CD4-positive, alpha-beta T cell treated with Interleukin-6 at 100 ng/mL for 8 hours (primary cell): Measurements from ENCODE around the gene SYT14.
"Not testable (repeated sequence)": the region's sequence is repeated elsewhere in the genome, so short reads cannot be mapped to it uniquely, and the experiment has no call there.

Experiments used
- DNase-seq: peaks from one replicate; pipeline ENCODE4 v3.0.0-alpha.2; 2020; ENCODE audit warnings: mixed read lengths, low spot score

Gene SYT14

DNA sequence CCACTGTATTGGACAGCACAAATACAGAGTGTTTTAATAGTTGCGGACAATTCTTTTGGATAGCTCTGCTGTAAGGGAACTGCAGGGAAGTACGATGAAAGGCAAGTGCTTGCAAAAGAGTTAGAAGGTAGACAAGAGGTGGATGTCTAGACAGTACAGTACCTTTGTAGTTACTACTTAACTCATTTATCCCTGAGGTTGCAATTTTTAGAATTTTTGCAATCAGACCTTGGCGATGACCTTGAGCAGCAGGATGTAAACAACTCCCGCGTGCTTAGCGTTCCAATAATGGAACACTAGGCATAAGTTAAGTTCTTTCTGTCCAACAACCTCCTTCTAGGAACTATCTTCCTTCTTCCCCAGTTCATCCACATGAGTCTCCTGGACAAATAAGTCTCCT is 1.9 kb upstream of the SYT14 start:
- DNase-seq, result no peak

DNA sequence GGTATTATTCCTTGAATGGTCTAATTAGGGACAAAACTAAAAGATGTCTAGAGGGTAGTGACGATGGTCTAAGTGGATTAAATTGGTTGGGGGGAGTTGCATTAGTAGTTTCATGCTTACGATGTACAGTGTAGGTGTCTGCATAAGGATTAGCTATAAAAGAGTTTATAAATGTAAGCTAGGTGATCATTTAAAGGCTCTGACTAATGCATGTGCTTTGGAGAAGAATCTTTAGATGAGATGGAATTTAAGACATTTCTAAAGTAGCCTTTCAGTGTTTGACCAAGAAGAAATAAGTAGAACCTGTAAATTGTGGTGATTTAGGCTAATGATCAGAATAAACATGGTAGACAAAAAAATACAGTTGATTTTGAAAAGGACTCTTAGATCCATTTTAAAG is 7.4 kb downstream of the SYT14 start:
- no peak for DNase-seq

DNA sequence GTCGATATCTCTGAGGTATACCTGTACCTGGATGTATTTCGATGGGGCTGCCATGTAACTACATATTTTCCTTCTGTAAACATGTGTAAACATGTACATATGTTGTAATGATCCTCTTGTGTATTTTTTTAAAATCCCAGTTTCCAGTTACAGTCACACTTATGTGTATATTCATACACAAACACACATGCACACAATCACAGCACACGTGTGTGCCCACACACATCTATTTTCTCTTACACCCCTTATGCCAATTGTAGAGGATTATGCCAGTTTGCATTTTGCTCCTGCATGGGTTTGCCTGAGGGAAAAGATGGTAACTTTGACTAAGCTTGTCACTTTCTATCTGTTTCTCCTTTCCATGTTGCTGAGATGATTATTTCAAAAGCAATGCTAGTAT is 10.1 kb downstream of the SYT14 start:
- DNase-seq, result no peak

DNA sequence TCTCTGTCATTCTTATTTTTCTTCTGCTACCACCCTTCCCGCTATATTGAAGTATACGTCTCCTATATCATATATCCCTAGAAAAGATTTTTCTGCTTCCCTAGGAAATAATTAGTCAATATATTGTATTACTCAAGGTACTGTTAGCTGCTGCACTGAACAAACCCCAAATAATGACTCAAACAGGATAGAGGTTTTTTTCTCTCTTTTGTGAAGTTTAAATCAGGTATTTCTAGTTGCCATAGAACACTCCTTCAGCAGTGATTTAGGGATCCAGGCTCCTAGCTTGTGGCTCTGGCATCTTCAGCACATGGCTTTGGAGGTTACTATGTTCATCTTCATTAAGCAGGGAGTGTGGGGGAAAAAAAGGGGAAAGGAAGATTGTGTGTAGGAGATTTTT is 18.1 kb downstream of the SYT14 start:
- DNase-seq, result no peak

DNA sequence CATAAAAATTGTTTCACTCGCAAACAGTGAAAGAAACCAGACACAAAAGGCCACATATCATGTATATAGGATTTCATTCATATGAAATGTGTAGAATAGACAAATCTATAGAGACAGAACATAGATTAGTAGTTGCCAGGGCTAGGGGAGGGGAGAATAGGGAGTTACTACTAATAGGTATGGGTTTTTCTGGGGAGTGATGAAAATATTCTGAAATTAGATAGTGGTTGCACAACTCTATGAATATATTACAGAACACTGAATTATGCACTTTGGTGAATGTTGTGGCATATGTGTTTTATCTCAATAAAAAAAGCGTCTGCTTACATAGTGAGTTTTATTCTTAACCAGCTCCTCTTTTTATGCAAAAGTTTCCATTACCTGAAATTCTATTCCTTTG is 21.6 kb downstream of the SYT14 start:
- DNase-seq, result no peak

DNA sequence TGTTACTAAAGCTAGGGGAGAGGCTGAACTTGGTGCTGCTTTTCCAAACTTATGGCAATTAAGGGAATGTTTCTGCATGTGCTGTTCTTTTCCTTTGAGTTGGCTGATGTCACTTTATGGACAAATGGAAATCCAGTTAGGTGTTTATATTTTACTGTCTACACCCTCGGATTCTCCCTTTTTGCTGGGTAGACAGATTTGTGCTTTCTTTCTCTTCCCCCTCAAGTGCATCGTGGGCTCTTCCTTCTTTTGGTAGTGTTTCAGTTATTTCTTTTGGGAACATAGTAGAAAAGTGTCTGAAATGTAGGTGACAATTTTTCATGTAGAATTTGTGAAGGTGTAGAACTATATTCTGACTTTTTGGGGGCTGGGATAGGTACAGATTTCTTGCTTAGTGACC is 22.9 kb downstream of the SYT14 start:
- no peak for DNase-seq

DNA sequence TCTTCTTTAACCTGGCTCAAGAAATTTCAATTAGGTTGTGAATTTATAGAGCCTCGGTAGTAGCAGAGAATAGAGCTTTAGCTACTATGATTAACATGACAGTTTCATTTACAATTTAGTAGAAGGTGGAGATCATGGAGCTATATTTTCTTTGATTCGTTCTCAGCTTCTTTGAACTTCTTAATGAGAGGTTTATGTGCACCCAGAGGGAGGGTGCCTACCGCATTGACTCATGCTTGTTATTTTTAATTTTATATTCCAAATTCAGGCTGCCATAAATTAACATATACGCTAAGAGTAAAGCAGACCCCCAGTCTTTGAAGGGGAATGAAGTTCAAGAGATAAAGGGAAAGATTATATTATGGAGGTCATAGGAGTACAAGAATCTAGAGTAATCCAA is 24.4 kb downstream of the SYT14 start:
- DNase-seq, result no peak

DNA sequence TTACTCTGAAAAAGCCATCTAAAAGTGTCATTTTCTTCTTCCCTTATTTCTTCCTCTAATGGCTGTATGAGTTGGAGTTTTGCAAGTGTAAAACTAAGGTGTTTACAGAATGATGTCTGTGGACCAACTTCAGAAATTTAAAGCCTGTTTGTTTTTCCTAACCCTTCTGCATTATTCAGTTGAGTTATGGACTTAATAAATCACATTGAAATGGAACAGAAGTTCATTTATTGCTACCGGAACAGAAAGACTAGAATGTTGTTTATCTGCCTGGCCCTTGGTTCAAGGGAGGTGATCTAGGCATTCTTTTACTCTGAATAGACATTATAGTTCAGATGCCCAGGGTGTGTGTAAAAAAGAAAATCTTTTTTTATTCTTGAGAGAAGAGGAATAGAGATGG is 24.8 kb downstream of the SYT14 start:
- no peak for DNase-seq

DNA sequence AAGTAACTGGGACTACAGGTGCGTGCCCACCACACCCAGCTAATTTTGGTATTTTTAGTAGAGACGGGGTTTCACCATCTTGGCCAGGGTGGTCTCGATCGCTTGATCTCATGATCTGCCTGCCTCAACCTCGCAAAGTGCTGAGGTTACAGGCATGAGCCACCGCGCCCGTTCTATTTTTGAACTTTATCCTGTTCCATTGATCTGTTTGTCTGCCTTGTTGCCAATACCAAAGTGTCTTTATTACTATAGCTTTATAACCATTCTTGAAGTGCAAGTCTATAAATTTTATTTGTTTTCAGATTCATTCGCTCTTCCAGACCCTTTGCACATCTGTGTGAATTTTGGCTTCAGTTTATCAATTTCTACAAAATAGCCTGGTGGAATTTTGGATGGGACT is 28.0 kb downstream of the SYT14 start:
- DNase-seq, result no peak

DNA sequence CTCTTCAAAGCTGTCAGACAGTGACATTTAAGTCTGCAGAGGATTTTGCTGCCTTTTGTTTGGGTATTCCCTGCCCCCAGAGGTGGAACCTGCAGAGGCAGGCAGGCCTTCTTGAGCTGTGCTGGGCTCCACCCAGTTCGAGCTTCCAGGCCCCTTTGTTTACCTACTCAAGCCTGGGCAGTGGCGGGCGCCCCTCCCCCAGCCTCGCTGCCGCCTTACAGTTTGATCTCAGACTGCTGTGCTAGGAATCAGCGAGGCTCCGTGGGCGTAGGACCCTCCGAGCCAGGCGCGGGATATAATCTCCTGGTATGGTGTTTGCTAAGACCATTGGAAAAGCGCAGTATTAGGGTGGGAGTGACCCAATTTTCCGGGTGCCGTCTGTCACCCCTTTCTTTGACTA is 40.7 kb downstream of the SYT14 start:
- not testable (repeated sequence) for DNase-seq

DNA sequence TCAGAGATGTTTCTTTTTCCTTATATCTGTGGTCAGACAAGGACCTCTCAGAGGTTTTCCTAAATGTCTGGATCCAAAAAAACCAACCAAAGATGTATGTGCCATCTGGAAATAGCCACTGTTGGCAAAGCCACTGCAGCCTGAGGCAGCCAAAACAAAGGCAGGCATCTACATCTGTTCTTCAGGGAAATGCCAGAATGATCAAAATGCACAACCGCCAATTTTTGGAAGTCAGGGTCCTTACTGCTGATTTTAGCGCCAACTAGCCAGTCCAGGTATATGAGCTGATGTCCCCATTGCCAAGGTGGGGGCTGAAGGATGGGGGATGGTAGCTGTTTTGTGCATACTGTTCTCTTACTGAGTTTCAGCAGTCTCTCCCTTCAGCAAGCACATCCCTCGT is 45.9 kb downstream of the SYT14 start:
- DNase-seq, result no peak

DNA sequence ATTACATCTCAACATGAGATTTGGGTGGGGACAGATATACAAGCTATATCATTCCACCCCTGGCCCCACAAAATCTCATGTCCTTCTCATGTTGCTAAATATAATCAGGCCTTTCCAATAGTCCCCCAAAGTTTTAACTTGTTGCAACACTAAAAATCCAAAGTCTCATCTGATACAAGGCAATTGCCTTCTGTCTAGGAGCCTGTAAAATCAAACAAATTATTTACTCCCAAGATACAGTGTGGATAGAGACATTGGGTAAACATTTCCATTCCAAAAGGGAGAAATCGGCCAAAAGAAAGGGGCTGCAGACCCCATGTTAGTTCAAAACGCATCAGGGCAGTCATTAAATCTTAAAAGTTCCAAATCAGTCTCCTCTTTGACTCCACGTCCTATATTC is 47.0 kb downstream of the SYT14 start:
- DNase-seq, result no peak

DNA sequence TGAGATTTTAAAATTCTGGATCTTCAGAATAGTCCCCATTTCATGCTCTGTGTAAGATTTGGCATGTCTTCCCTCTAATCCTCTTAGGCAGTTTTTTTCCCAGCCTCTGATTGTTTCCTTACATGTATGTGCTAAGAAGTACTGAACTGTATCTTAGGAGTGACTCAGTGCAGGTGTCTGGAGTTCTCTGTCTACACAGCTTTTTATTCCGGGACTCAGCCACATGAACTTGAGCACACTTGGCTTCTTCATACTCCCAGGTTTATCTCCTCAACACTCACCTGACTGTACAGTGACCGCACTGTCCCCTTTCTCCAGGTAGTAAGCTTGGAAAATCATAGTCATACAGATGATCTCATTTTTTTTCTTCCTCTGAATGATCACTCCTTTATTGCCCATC is 50.7 kb downstream of the SYT14 start:
- DNase-seq, result no peak

DNA sequence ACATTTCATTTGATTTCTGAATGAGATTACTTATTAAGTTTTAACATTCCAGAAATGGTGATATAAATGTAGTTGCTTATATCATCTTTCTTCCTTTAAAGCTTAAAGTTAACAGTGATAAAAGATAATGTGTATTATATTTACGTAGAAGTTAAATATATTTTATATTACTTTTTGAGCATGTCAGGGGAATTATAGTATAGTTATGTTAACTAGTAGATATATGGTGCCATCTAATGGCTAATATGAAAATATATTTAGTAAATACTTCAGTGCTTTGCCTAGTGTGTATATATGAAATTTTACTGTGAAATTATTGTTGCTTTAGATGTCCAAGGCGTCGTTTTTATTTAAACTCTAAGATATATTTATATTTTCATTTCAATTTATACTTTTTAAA is 51.5 kb downstream of the SYT14 start:
- DNase-seq, result no peak

DNA sequence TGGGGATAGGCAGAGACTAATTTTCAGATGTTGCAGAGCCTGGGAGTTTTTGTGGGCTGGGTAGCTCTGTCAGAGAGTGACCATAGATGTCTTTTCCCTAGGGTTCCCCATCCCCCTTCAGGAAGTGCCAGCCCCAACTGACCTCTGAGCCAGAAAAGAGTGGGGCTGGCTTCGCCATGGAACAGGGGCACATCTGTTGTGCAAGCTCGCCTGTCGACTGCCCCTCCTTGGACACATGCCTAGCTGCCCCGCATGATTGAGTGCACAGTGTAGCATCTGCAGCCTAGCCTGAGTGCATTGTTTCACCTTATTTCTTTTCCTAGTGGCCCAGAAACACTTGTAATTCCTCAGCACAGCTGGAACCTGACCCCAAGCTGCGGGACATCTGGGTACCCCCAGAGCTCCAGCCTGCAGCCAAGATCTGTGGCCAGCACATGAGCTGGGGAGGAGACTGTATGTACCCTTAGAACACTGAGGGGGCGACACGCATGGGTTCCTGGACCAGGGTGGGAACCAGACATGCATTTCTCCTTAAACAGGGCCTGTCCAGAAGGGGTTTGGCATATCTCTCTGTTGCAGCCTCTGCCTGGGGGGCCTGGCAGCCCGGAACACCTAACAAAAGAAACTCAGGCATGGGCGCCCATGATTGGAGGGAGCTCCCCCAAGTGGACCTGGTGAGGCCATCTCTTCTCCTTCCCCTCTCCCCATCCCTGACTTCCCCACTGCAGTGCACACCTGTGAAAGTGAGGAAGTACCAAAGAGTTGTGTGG is 55.2 kb downstream of the SYT14 start:
- no peak for DNase-seq

DNA sequence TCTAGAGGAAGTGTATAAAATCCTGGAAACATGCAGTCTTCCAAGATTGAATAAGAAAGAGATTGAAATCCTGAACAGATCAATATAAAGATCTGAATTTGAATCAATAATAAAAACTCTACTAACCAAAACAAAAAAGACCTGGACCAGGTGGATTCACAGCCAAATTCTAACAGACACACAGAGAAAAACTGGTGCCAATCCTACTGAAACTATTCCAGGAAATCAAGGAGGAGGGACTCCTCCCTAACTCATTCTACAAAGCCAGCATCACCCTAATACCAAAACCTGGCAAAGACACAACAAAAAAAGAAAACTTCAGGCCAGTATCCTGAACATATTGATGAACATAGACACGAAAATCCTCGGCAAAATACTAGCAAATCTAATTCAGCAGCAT is 58.3 kb downstream of the SYT14 start:
- no peak for DNase-seq

DNA sequence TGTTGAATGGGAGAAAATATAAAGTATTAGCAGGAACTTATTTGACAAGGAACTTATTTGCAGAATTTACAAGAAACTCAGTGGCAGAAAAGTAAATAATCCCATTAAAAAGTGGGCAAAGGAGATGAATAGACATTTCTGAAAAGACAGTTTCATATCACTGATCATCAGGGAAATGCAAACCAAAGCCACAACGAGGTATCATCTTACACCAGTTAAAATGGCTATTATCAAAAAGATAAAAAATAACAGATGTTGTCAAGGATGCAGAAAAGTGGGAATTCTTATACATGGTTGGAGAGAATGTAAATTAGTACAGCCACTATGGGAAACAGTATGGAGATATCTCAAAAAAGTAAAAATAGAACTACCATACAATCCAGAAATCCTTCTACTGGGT is 61.0 kb downstream of the SYT14 start:
- DNase-seq, result no peak

DNA sequence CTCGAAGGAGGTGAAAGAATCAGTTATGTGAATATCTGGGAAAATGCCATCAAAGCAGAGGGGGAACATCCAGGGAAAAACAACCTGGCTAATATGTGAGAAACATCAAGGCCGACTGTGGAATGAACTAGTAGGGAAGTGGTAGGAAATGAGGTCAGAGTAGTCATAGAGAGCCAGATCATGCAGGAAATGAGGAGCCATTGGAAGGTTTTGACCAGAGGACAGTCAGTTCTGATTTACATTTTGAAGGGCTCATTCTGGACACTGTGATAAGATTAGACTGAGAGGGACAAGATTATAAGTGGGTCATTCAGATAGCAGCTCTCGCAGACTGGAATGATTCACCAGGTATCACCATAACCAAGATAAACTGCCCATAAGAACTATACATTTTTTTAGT is 63.7 kb downstream of the SYT14 start:
- no peak for DNase-seq

DNA sequence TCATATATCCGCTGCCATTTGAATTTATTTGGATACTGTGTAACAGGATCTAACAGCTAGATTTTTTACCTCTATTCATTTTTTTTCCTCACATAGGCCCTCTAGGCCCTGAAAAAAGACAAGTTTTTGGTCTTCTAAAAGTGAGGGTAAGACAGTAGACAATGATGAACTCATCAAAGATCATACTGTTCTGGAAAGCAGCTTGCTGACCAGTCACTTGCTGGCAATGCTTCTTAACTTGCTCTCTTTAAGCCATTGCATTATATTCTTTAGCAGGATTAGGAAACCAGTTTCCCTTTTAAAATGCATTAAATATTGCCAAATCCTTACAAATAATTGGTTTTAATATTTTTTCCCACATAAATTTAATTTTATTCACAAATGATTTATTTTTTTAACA is 65.5 kb downstream of the SYT14 start:
- DNase-seq, result no peak

DNA sequence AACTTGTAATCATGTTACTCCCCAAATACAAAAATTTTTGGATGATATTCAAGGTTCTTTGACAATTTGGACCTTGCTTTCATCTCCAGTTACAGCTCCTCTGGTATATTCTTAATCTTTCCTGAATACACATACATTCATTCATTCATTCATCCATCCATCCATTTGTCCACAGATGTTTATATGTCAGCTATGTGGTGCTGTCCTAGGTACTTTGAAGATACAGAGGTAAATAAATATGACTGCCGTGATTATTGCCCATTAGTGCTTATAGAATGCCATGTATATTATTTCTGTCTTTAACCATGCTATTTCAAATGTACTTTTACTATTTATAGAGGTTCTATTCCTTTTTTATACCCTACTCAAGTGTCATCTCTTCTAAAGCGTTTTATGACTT is 72.1 kb downstream of the SYT14 start:
- no peak for DNase-seq

DNA sequence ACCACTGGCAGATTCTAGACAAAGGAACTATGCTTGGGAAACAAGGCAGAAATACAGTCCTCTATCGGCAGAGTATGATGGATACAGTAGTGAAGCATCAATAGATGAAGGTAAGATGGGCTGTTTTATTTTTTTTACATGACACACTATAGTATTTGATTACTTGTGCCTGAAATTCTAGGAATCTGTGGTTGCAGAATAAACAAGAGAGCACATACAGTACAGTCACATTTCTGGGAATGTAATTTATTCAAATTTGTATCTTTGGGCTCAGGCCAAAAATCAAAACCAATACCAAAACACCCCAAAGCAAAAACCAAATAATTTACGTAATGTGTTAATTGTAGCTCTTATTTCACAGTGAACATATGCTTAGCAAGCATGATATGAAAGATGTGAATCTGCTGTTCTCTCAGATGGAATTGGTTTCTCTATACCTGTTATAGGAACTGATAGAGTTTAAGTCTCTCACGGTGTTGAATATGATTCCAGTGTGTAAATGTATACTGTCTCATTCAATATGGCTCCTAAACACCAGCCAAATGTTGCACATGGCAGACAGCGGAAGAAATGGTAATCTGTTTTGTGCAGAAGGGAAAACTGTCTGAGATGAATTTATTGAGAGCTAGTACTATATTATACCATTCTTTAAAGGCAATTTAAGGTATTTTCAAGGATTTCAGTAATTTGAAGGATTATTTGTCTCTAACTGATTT is 83.3 kb downstream of the SYT14 start:
- no peak for DNase-seq

DNA sequence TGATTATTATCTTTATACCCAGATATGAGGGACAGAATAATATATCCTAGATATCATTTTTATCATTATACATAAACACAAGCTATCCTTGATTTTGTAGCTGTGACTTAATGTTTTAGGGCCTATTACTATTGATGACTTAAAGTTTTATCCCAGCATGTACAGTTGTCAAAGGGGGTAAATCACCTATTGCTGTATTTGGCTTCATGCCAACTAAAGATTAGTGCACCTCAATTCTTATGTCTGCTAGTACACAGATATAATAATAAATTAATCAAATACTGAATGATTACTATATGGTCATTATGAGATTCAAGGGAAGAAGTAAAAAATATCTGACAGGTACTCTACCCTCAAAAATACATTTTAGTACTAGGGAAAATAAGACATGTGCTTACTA is 84.0 kb downstream of the SYT14 start:
- DNase-seq, result no peak

DNA sequence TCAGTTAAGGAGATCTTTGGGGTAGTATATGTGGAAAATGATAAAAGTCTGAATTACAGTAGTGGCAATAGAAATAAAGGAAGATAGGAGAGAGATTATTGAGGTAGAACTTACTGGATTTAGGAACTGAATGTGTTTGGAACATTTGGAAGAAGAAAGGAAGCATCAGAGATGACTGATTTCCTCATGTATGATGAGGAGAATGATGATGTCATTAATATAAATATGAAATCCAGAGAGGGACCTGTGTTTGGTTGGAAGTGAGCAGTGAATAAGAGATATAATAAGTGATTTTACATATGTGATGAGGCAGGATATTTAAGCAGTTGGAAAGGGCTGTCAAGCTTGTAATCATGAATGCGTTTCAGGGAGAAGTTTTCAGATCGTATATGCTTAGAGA is 86.3 kb downstream of the SYT14 start:
- no peak for DNase-seq

DNA sequence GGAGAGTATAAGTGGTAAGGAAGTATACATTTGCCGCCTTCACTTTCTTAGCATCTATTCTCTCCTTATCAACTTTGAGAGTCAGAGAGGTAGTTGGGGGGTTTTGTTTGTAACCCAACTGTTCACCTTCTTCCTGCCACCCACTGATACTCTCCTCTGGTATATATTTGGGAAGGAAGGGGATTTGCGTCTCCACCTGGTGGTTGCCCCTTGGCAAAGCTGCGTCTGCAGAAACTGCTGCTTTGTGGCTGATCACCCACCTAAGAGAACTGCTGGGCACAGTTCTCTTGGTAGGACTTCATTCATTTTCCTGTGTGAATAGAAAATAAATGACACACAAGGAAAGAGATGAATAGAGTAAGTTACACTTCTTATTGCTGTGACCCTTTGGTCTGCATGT is 87.0 kb downstream of the SYT14 start:
- no peak for DNase-seq
